ENCODE data around the gene SLC9A1. TPM values are rescaled to one million over a fixed set of nuclear protein-coding genes. Genes with fewer than 3 reads are reported as not detected.

The SLC9A1 gene
- polyA plus RNA-seq, 1 donor (not counting 4 experiments of a cell fraction or from before 2014, with no cell fraction given) = 12.4 TPM

- dilution Hi-C loops (cut with MboI; ENCODE audit: extremely low pct_ligation_motif_present, low sequenced_read_pairs) = no loop called here
- peak overlapping the region; percentile 34 for H3K4me2 ChIP-seq (ENCODE audit: control insufficient read depth, extremely low read depth, insufficient read depth, low read depth, low read length)
- no peak overlapping the region for H3K4me3 ChIP-seq (ENCODE audit: control insufficient read depth in 2 of 3, extremely low read depth in 1 of 3, insufficient read depth in 2 of 3, low read depth in 1 of 3, low read length in 3 of 3)
- no peak overlapping the region for H3K9ac ChIP-seq (ENCODE audit: control insufficient read depth, extremely low read depth, insufficient read depth, low read length)
- H2AFZ ChIP-seq (ENCODE audit: control insufficient read depth, low read length) = peak overlapping the region; percentile 18
- peaks cover 5% of the 10 kb centered on the region for H3K27me3 ChIP-seq (ENCODE audit: control insufficient read depth, extremely low read depth, insufficient read depth, low read length)
- TF ChIP-seq EZH2 (IDR thresholded peaks at IDR 0.05; ENCODE audit: low read length) (no peak), CTCF (optimal IDR thresholded peaks at IDR 0.05 in 1 of 3, IDR thresholded peaks at IDR 0.05 in 1 of 3, conservative IDR thresholded peaks at IDR 0.05 in 1 of 3; ENCODE audit: extremely low read depth in 1 of 3, insufficient read depth in 2 of 3, low read length in 3 of 3) (peak in 1 of 3 experiments; percentile 17)
- H3K9me1 ChIP-seq (ENCODE audit: control insufficient read depth, extremely low read depth, insufficient read depth, low read length) = no peaks in the 10 kb centered on the region
- H3K79me2 ChIP-seq (ENCODE audit: control insufficient read depth, insufficient read depth, low read length) = no peaks in the 10 kb centered on the region
- FAIRE-seq = no peak
- no peaks in the 10 kb centered on the region for H3K9me3 ChIP-seq (ENCODE audit: control insufficient read depth, low read depth, low read length)
- no peaks in the 10 kb centered on the region for H3K36me3 ChIP-seq (ENCODE audit: control insufficient read depth in 2 of 2, extremely low read depth in 1 of 2, insufficient read depth in 2 of 2, low read length in 2 of 2)
- no peak overlapping the region for H3K27ac ChIP-seq (ENCODE audit: control insufficient read depth, insufficient read depth, low read length)
- peaks cover 10% of the 10 kb centered on the region for H3K4me1 ChIP-seq (ENCODE audit: control insufficient read depth, extremely low read depth, insufficient read depth, low read length)
- H4K20me1 ChIP-seq (ENCODE audit: control insufficient read depth, extremely low read depth, insufficient read depth, low read length) = no peaks in the 10 kb centered on the region
- DNase-seq (ENCODE audit: low read depth, low spot score) = no peak
Measured at GRCh38 chr1:27070390-27071048, 84.4 kb downstream of the SLC9A1 start.

DNA sequence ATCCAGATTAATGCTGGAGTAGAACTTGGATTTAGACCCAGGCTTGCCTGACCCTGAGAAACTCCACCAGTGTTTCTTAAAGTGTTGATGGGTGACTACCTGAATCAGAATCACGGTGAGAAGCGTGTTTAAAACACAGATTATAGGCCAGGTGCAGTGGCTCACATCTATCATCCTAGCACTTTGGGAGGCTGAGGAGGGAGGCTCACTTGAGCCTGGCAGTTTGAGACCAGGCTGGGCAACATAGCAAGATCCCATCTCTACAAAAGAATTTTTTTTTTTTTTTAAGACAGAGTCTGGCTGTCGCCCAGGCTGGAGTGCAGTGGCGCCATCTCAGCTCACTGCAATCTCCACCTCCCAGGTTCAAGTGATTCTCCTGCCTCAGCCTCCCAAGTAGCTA is 86.0 kb downstream of the SLC9A1 start:
- Histone ChIP-seq H3K4me3 (ENCODE audit: control insufficient read depth in 2 of 3, extremely low read depth in 1 of 3, insufficient read depth in 2 of 3, low read depth in 1 of 3, low read length in 3 of 3) (no peak overlapping the region), H3K9me1 (ENCODE audit: control insufficient read depth, extremely low read depth, insufficient read depth, low read length) (no peaks in the 10 kb centered on the region), H3K9ac (ENCODE audit: control insufficient read depth, extremely low read depth, insufficient read depth, low read length) (no peak overlapping the region), H3K27me3 (ENCODE audit: control insufficient read depth, extremely low read depth, insufficient read depth, low read length) (no peaks in the 10 kb centered on the region), H2AFZ (ENCODE audit: control insufficient read depth, low read length) (no peak overlapping the region), H4K20me1 (ENCODE audit: control insufficient read depth, extremely low read depth, insufficient read depth, low read length) (no peaks in the 10 kb centered on the region), H3K36me3 (ENCODE audit: control insufficient read depth in 2 of 2, extremely low read depth in 1 of 2, insufficient read depth in 2 of 2, low read length in 2 of 2) (no peaks in the 10 kb centered on the region), H3K9me3 (ENCODE audit: control insufficient read depth, low read depth, low read length) (no peaks in the 10 kb centered on the region), H3K27ac (ENCODE audit: control insufficient read depth, insufficient read depth, low read length) (no peak overlapping the region), H3K4me2 (ENCODE audit: control insufficient read depth, extremely low read depth, insufficient read depth, low read depth, low read length) (no peak overlapping the region), H3K79me2 (ENCODE audit: control insufficient read depth, insufficient read depth, low read length) (no peaks in the 10 kb centered on the region), H3K4me1 (ENCODE audit: control insufficient read depth, extremely low read depth, insufficient read depth, low read length) (peaks cover 10% of the 10 kb centered on the region)
- dilution Hi-C loops (cut with MboI; ENCODE audit: extremely low pct_ligation_motif_present, low sequenced_read_pairs) = no loop called here
- DNase-seq (ENCODE audit: low read depth, low spot score) (no peak), FAIRE-seq (no peak)
- TF ChIP-seq EZH2 (IDR thresholded peaks at IDR 0.05; ENCODE audit: low read length) (no peak), CTCF (optimal IDR thresholded peaks at IDR 0.05 in 1 of 3, IDR thresholded peaks at IDR 0.05 in 1 of 3, conservative IDR thresholded peaks at IDR 0.05 in 1 of 3; ENCODE audit: extremely low read depth in 1 of 3, insufficient read depth in 2 of 3, low read length in 3 of 3) (no peak)

Data from keratinocyte (primary cell).